ENCODE measurements around the gene GRM5.

GRM5 gene

DNA sequence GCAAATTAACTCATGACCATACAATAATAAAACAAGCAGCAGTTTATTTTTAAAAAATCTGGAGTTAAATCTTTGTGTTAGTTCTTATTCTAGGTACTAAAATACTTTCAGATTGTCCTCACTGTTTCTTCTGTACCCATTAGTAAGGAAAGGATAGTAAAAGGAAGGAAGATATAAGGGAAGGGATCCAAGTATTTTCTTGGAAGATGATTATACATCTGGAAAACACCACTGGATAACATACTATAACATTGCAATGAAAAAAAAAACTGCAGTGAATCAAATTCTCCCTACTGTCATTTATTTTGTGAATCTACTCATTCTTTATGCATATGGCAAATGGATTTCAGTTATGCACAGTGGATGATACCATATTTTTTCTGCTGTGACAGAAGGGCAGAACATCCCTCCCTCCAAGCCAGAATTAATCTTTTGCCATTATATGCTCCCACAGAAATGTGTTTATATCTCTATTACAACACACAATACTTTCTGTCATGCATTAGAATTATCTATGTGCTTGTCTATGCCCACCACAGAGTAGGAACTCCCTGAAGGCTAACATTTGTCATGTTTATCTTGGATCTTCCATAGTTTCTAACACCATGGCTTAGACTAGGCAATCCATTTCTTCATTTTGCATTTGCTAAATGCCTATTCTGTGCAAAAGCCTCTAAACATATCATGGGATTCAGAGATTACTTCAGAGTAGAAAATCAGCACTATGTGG lies 446.0 kb downstream of the GRM5 start:
- Histone ChIP-seq H3K4me1 (ENCODE audit: insufficient read depth, low read length) (peaks cover 7% of the 10 kb centered on the region; the same call in 1 of the 2 replicates), H3K9me3 (ENCODE audit: control insufficient read depth, insufficient read depth, low read length) (no peaks in the 10 kb centered on the region), H3K9ac (ENCODE audit: low read depth, low read length) (no peak overlapping the region), H3K36me3 (ENCODE audit: insufficient read depth, low read length) (no peaks in the 10 kb centered on the region)

DNA sequence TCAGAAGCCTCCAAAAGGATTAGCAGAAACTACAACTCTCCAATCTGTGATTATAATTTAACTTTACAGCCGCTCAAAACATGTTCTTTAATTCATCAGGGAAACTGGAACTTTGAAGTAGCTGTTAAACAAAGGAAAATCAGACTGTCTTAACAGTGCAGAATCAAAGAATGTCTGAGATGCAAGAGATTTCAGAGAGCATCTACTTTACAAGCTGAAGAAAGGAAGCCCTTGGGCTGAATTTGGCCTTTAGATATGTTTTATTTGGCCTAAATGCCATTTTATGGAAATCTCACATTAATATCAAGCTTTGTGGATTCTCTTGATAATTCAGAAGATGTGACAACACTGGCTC lies 446.7 kb downstream of the GRM5 start:
- H3K9ac ChIP-seq (ENCODE audit: low read depth, low read length): no peak overlapping the region
- no peaks in the 10 kb centered on the region for H3K9me3 ChIP-seq (ENCODE audit: control insufficient read depth, insufficient read depth, low read length)
- H3K36me3 ChIP-seq (ENCODE audit: insufficient read depth, low read length): no peaks in the 10 kb centered on the region
- peaks cover 7% of the 10 kb centered on the region; the same call in 1 of the 2 replicates for H3K4me1 ChIP-seq (ENCODE audit: insufficient read depth, low read length)

DNA sequence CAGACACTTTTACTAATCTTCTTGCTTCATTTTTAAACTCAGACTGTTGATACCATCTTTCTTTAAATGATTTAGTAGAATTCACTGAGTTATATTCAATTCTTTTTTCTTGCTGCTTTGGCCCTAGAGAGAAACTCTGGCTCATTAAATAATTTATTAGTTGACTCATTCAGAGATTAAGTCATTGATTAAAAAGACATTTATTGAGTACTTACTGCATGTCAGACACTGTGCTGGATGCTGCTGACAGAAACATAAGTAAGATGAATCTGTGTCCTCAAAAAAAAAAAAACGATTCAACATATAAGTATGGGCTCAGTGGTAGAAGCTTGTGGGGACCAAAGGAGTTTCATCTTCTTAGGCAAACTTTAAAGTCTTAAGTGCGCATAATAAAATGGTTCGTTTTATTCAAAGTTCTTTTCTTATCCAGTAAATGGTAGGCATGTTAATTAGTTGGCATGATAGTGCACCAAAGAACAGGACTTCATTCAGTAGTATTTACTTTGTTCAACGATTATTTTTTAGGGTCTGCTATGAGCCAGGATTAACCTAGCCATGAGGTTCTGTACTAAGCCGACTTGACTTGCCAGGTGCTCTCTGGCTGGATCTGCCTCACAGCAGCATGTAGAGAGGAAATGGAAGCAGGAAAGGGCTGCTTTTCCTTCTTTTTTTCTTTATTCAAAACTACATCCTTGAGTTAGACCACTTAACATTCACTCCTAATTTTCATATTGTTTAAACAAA lies 447.3 kb downstream of the GRM5 start:
- no peaks in the 10 kb centered on the region for H3K9me3 ChIP-seq (ENCODE audit: control insufficient read depth, insufficient read depth, low read length)
- H3K9ac ChIP-seq (ENCODE audit: low read depth, low read length): no peak overlapping the region
- H3K4me1 ChIP-seq (ENCODE audit: insufficient read depth, low read length): peaks cover 7% of the 10 kb centered on the region; the same call in 1 of the 2 replicates
- H3K36me3 ChIP-seq (ENCODE audit: insufficient read depth, low read length): no peaks in the 10 kb centered on the region

DNA sequence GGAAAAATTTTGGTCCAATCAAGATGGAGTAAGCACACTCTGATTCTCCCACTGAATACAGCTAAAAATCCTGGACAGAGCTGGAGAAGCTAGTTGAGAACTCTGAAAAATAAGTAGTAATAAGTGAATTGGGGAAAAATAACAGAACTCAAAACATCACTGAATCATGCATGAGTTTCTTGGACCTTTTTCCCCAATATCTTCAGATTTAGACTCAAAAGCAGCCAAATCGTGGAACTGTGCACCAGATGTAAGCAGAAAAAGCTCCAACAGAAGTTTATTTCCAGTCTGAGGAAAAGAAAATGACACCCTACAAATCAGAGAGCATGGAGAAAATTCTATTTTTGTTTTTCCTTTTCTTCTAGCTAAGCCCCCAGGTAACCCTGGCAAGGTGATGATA lies 448.6 kb downstream of the GRM5 start:
- Histone ChIP-seq H3K9me3 (ENCODE audit: control insufficient read depth, insufficient read depth, low read length) (no peaks in the 10 kb centered on the region), H3K9ac (ENCODE audit: low read depth, low read length) (no peak overlapping the region), H3K4me1 (ENCODE audit: insufficient read depth, low read length) (peaks cover 7% of the 10 kb centered on the region; the same call in 1 of the 2 replicates), H3K36me3 (ENCODE audit: insufficient read depth, low read length) (no peaks in the 10 kb centered on the region)

DNA sequence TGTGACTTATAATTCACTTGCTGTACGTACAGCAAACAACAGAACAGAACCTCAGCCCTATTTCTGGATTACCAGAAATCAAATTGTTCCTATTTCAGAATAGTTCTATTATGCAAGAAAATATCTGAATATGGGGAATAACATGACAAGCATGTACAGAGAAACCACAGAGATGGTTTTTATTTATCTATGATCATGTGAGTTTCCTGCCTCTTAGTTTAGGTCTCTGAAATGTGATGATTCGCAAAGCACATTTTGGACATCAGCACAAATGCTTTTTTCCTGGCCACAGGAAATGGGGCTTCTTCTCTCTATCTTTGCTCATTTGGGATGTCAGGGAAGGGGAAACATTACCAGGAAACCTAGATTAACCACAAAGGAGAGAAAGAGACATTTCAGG lies 461.5 kb downstream of the GRM5 start:
- Histone ChIP-seq H3K9ac (ENCODE audit: low read depth, low read length) (no peak overlapping the region), H3K36me3 (ENCODE audit: insufficient read depth, low read length) (no peaks in the 10 kb centered on the region), H3K9me3 (ENCODE audit: control insufficient read depth, insufficient read depth, low read length) (no peaks in the 10 kb centered on the region), H3K4me1 (ENCODE audit: insufficient read depth, low read length) (no peaks in the 10 kb centered on the region)

DNA sequence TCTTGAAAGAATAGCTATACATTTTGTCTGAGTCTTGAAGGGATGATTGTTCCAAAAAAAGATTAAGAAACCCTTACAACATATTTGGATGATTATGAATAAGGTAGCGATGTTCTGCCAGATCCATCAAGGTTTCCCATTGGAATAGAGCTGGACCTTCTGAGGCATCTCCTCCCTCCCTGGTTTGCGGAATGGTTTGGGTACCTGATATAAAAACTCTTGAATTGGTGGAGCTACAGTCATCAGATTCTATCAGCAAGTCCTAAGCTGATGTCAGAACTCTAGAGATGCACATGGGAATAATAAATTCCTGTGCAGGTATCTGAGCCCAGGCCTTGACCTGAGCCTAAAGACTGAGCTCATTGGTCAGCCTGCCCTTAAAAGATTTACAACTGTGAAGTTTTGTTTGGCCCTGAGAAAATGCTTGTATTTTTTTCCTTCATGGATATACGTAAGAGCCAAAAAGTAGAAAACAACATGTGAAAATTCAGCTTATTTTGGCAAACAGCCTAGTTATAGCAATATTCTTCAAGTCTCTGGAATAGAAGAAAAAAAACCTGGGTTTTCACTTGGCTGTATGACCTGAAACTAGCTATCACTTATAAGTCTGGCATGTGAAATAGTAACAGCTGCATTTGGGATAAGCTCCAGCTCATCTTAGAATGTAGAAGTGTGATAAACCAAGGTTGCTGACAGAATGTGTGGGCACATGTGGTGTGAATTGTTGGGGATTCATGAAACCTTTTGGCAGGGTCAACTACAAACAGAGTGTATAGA lies 462.5 kb downstream of the GRM5 start:
- H3K4me1 ChIP-seq (ENCODE audit: insufficient read depth, low read length): no peaks in the 10 kb centered on the region
- no peak overlapping the region for H3K9ac ChIP-seq (ENCODE audit: low read depth, low read length)
- no peaks in the 10 kb centered on the region for H3K36me3 ChIP-seq (ENCODE audit: insufficient read depth, low read length)
- H3K9me3 ChIP-seq (ENCODE audit: control insufficient read depth, insufficient read depth, low read length): no peaks in the 10 kb centered on the region

DNA sequence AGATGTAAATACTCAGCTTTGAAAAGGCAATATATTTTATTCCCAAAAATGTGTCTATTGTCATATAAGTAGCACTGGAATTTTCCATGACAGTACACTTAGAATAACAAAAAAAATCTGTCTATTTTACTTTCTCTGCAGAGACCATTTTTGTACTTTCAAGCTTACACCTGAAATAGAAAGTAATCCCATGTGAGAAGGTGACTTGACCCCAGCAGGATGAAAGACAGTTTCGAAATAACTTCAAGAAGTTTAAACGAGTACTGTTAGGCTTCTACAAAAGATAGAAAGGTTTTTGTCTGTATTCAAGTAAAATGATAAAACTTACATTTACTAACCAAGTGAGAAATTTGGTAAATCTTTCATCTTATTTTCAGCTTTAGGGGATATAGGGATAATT lies 468.4 kb downstream of the GRM5 start:
- no peaks in the 10 kb centered on the region for H3K4me1 ChIP-seq (ENCODE audit: insufficient read depth, low read length)
- no peaks in the 10 kb centered on the region for H3K36me3 ChIP-seq (ENCODE audit: insufficient read depth, low read length)
- H3K9me3 ChIP-seq (ENCODE audit: control insufficient read depth, insufficient read depth, low read length): no peaks in the 10 kb centered on the region
- no peak overlapping the region for H3K9ac ChIP-seq (ENCODE audit: low read depth, low read length)

DNA sequence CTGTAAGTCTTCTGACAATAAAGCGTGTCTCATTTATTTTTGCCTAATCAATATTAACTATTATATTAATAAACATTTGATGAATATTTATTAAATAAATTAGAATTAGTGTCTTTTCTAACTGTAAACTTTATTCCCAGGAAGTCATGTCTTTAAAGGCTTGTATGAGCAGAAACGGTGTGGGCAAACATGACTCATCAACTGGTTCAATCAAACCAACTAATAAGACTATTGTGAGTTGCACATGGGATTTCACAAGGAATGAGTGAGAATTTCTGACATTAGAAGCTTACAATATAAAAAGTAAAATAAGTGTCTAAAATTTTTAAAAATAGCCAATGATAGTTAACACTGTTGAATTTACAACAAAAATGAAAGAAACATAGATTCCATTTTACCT lies 469.0 kb downstream of the GRM5 start:
- Histone ChIP-seq H3K9me3 (ENCODE audit: control insufficient read depth, insufficient read depth, low read length) (no peaks in the 10 kb centered on the region), H3K9ac (ENCODE audit: low read depth, low read length) (no peak overlapping the region), H3K36me3 (ENCODE audit: insufficient read depth, low read length) (no peaks in the 10 kb centered on the region), H3K4me1 (ENCODE audit: insufficient read depth, low read length) (no peaks in the 10 kb centered on the region)

DNA sequence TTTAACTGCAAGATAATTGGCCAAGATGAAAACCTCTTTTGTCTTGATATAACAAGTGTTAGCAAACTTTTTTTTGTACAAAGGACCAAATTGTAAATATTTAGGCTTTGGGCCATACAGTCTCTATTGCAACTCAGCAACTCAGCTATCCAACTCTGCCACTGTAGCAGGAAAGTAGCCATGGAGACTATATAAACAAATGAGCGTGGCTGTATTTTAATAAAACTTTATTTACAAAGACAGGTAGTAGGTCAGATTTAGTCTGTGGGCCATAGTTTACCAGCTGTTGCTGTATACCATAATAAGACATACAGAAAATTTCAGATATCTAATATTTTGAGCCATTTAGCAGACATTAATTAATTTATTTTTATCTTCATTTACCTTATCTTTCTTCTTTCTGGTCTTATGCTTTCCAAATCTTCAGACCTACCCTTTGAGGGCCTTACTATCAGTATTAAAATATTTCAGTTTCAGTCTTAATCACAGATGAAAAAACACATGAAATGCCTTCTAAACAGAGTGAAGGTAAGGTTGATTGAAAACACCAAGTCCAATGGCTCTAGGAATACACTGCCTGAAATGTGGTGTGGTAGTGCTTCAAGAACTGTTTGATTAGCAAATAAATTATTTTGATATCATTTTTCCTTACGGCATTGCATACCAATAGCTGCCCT lies 471.4 kb downstream of the GRM5 start:
- no peaks in the 10 kb centered on the region for H3K9me3 ChIP-seq (ENCODE audit: control insufficient read depth, insufficient read depth, low read length)
- H3K4me1 ChIP-seq (ENCODE audit: insufficient read depth, low read length): no peaks in the 10 kb centered on the region
- H3K36me3 ChIP-seq (ENCODE audit: insufficient read depth, low read length): no peaks in the 10 kb centered on the region
- no peak overlapping the region for H3K9ac ChIP-seq (ENCODE audit: low read depth, low read length)

DNA sequence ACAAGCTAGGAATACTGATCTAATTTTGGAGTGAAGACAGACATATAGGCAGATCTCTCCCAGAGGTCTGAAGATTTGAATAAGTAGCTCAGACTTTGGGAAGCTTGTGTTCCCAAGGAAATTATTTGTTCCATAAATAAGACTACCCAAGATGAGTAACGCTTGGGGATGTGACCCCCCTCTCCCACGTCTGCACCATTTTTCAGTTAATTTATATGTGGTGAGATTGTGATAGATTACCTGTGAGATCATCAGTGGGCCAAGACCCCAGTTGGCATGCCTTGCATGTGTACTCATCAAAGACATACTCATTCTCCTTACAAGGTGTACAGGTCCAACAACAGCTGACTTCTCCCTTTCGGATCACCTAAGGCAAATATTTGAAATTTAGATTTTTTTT lies 475.4 kb downstream of the GRM5 start:
- no peaks in the 10 kb centered on the region for H3K9me3 ChIP-seq (ENCODE audit: control insufficient read depth, insufficient read depth, low read length)
- no peak overlapping the region for H3K9ac ChIP-seq (ENCODE audit: low read depth, low read length)
- H3K4me1 ChIP-seq (ENCODE audit: insufficient read depth, low read length): no peaks in the 10 kb centered on the region
- no peaks in the 10 kb centered on the region for H3K36me3 ChIP-seq (ENCODE audit: insufficient read depth, low read length)

DNA sequence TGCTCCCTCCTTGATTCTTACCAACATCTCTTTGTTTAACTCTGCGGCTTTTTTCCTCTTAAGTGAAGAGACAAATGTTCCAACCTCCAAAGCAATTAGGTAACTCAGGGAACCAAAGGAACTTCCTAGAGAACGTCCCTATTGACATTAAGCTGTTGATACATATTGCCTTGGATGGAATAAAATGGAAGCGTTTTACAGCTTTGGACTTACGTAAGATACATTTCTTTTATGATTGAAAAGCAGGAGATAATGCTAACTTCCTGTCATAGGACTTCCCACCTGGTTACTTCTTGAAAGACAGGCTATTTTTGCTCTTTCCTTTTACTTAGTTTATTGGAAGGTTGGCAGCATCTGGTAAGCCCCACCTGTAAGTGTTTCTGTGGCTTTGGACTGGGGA lies 482.5 kb downstream of the GRM5 start:
- Histone ChIP-seq H3K4me1 (ENCODE audit: insufficient read depth, low read length) (0 out of 2 replicates have a peak, but pooled peaks cover 3% of the 10 kb centered on the region), H3K9me3 (ENCODE audit: control insufficient read depth, insufficient read depth, low read length) (no peaks in the 10 kb centered on the region), H3K9ac (ENCODE audit: low read depth, low read length) (no peak overlapping the region), H3K36me3 (ENCODE audit: insufficient read depth, low read length) (no peaks in the 10 kb centered on the region)

DNA sequence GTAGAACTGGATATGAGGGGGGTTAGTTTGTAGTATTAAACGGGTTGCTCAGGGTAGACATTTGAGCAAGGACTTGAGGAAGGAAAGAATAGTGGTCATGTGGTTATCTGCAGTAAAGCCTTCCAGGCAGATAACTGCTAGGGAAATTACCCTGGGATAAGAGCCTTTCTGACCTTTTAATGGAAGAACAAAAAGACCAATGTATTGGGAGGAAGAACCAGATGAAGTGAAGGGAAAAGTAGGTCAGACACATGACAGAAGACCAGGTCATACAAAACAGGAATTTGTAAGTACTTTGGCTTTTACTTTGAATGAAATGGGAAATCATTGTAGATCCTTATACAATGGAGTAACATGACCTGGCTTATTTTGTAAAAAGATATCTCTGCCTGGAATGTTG lies 486.3 kb downstream of the GRM5 start:
- H3K9me3 ChIP-seq (ENCODE audit: control insufficient read depth, insufficient read depth, low read length): no peaks in the 10 kb centered on the region

DNA sequence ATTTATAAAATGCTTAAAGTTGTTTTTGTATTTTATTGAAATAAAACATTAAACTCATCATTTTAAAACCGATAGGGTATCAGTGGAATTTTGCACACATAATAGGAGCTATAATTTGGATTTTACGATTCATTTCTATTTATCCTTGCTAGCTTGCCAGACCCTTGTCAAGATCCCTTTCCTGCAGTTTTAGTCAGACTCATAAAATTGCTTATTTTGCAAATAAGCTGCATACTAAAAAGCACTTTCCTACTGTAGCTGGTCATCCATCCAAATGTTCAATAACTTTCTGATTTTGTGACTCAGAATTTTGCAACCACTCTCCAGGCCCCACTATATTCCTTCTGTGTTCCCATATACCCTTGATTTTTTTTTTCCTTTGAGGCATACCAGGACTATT lies 489.0 kb downstream of the GRM5 start:
- H3K9ac ChIP-seq (ENCODE audit: low read depth, low read length): no peak overlapping the region

More for the DNA sequence above, 486.3 kb downstream of the GRM5 start:
- H3K9ac ChIP-seq (ENCODE audit: low read depth, low read length): no peak overlapping the region
- no peaks in the 10 kb centered on the region for H3K36me3 ChIP-seq (ENCODE audit: insufficient read depth, low read length)
- H3K4me1 ChIP-seq (ENCODE audit: insufficient read depth, low read length): 0 out of 2 replicates have a peak, but pooled peaks cover 3% of the 10 kb centered on the region

DNA sequence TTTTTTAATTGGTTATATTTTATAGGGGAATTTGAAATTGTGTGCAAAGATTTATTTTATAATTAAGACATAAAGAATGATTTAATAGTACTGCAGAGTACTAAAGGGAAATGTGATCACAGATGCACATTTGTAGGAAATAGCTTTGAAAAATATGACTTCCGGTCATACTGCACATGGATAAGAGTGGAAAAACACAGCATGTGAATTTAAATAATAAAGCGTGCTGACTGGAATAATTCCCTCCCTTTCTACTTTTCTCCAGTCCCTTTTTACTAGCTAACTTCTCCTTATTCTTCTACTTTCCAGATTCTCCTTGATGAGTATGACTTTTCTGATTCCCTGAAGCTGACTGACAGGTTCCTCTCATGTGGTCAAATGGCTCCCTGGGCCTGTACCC lies 489.9 kb downstream of the GRM5 start:
- H3K9ac ChIP-seq (ENCODE audit: low read depth, low read length): no peak overlapping the region
- no peaks in the 10 kb centered on the region for H3K9me3 ChIP-seq (ENCODE audit: control insufficient read depth, insufficient read depth, low read length)
- no peaks in the 10 kb centered on the region for H3K36me3 ChIP-seq (ENCODE audit: insufficient read depth, low read length)
- no peaks in the 10 kb centered on the region for H3K4me1 ChIP-seq (ENCODE audit: insufficient read depth, low read length)

More for the DNA sequence above, 489.0 kb downstream of the GRM5 start:
- Histone ChIP-seq H3K9me3 (ENCODE audit: control insufficient read depth, insufficient read depth, low read length) (no peaks in the 10 kb centered on the region), H3K4me1 (ENCODE audit: insufficient read depth, low read length) (no peaks in the 10 kb centered on the region), H3K36me3 (ENCODE audit: insufficient read depth, low read length) (no peaks in the 10 kb centered on the region)

Data from ES-I3 (cell line).